ENCODE data around the gene TRIM27. TPM values are rescaled to one million over a fixed set of nuclear protein-coding genes. Genes with fewer than 3 reads are reported as not detected.

Gene TRIM27
- total RNA-seq, 1 experiment from 2014 or later: 87.8 TPM

DNA sequence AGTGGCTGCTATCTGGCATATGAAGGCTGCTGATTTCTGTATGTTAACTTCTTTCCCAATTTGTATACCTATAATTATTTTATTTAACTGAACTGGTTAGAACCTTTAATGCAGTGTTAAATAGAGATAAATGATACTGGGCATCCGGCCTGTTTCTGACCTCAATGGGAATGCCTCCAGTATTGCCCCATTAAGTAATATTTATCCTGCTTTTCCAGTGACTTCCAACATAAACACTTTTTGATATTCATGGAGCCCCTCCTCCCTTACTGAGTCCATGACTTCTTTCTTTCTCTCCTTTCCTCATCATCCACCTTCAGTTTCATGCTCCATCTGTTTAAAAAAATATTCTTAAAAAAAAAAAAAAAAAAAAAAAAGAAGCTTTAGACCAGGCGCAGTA is 8.8 kb downstream of the TRIM27 start:
- Histone ChIP-seq H3K27ac (ENCODE audit: low read length) (no peak overlapping the region), H2AFZ (ENCODE audit: low read length) (no peak overlapping the region), H3K4me2 (ENCODE audit: low read depth, low read length, poor library complexity, severe bottlenecking) (no peak overlapping the region), H3K36me3 (ENCODE audit: insufficient read depth, low read length) (peaks cover 56% of the 10 kb centered on the region), H3K9ac (ENCODE audit: low read length) (no peak overlapping the region), H3K79me2 (ENCODE audit: low read length) (peaks cover 40% of the 10 kb centered on the region), H3K9me2 (replicated peaks; ENCODE audit: insufficient read depth, low read length) (no peaks in the 10 kb centered on the region), H3K9me3 (ENCODE audit: low read length) (no peaks in the 10 kb centered on the region), H3K4me3 (ENCODE audit: low read length) (no peak overlapping the region), H3K4me1 (ENCODE audit: low read length) (no peaks in the 10 kb centered on the region), H4K20me1 (ENCODE audit: insufficient read depth, low read depth, low read length) (peaks cover 18% of the 10 kb centered on the region; the same call in 1 of the 2 replicates), H3K27me3 (ENCODE audit: low read length) (no peaks in the 10 kb centered on the region)
- DNase-seq: no peak

DNA sequence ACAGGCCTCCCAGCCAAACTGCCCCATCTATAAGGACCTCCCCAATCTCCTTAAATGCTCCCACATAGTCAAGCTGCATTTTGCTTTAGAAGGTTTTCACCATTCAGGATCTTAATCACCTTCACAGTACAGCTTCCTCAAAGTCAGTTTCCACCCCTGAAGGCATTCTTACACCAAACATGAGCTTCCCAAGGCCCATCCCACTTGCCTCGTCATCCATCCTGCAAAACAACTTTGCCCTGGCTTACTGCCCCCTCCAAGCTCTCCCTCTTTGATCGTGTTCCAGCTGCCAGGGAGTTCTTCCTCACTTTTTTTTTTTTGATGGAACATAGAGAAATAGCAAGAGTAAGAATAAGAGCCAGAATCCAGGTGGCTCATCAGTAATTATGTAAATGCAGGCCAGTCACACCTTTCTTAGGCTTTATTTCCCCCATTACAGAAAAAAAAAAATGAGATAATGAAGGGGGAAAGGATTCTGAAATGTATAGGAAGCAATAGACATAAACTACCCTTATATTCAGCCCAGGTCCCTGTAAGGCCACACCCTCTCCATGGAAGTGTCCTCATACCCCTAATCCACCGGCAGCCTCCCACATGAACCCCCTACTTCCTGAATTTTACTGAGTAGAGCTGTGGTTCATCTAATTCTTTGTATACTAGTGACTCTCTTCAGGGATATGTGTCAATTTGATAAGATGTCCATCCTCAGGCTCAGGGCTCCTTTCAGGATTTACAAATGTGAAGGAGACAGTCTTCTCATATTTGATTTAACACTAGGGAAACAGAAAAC is 12.7 kb downstream of the TRIM27 start:
- H3K27me3 ChIP-seq (ENCODE audit: low read length): no peaks in the 10 kb centered on the region
- no peaks in the 10 kb centered on the region for H3K9me3 ChIP-seq (ENCODE audit: low read length)
- H3K79me2 ChIP-seq (ENCODE audit: low read length): peaks cover 22% of the 10 kb centered on the region
- H3K36me3 ChIP-seq (ENCODE audit: insufficient read depth, low read length): peaks cover 65% of the 10 kb centered on the region
- H3K4me1 ChIP-seq (ENCODE audit: low read length): no peaks in the 10 kb centered on the region
- no peak for DNase-seq
- no peak overlapping the region for H3K4me3 ChIP-seq (ENCODE audit: low read length)
- H3K4me2 ChIP-seq (ENCODE audit: low read depth, low read length, poor library complexity, severe bottlenecking): no peak overlapping the region
- H3K9me2 ChIP-seq (replicated peaks; ENCODE audit: insufficient read depth, low read length): no peaks in the 10 kb centered on the region
- H4K20me1 ChIP-seq (ENCODE audit: insufficient read depth, low read depth, low read length): 0 out of 2 replicates have a peak, but pooled peaks cover 7% of the 10 kb centered on the region
- H3K27ac ChIP-seq (ENCODE audit: low read length): no peak overlapping the region
- no peak overlapping the region for H2AFZ ChIP-seq (ENCODE audit: low read length)
- no peak overlapping the region for H3K9ac ChIP-seq (ENCODE audit: low read length)

DNA sequence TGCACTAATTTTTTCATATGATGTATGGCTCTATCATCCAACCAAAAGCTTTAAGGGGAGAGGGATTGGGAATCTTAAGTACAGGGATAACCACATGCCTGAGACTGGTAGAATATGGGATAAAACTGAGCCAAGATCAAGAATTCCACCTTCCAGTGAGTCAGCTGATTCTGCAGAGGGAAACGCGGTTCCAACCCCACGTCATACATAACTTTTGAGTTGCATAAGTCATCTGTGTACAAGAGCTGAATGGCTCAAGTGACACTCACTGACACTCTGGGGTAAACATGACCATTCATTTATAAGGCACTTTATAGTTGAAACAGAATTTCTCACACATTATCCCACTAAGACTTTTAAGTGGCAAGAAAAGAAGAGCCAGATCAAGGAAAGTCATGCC is 16.4 kb downstream of the TRIM27 start:
- H3K79me2 ChIP-seq (ENCODE audit: low read length): peaks cover 9% of the 10 kb centered on the region; the same call in 1 of the 2 replicates
- H3K27ac ChIP-seq (ENCODE audit: low read length): no peak overlapping the region
- H3K4me3 ChIP-seq (ENCODE audit: low read length): no peak overlapping the region
- H3K4me1 ChIP-seq (ENCODE audit: low read length): no peaks in the 10 kb centered on the region
- H4K20me1 ChIP-seq (ENCODE audit: insufficient read depth, low read depth, low read length): 0 out of 2 replicates have a peak, but pooled peaks cover 10% of the 10 kb centered on the region
- no peak overlapping the region for H3K4me2 ChIP-seq (ENCODE audit: low read depth, low read length, poor library complexity, severe bottlenecking)
- no peak overlapping the region for H2AFZ ChIP-seq (ENCODE audit: low read length)
- H3K36me3 ChIP-seq (ENCODE audit: insufficient read depth, low read length): peaks cover 81% of the 10 kb centered on the region
- no peak overlapping the region for H3K9ac ChIP-seq (ENCODE audit: low read length)
- no peaks in the 10 kb centered on the region for H3K9me3 ChIP-seq (ENCODE audit: low read length)
- no peak for DNase-seq
- H3K9me2 ChIP-seq (replicated peaks; ENCODE audit: insufficient read depth, low read length): no peaks in the 10 kb centered on the region
- H3K27me3 ChIP-seq (ENCODE audit: low read length): no peaks in the 10 kb centered on the region

DNA sequence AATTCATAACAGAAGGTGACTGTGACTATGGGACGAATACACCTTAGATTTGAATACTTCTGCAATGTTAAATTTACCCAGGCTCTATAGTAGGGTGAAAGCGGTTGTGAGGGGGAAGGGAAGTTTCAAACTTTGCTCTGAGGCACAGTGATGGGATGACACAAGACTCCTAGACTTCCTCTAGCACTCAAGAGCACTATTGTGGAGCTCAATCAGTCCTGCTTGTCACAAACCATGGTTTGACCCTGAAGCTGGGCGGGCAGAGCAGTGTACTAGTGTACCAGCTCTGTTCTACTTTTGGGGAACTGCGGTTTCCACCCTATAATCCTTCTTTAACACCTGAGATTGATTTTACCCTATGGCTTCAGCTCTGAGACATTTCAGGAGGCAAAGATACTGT is 17.1 kb downstream of the TRIM27 start:
- DNase-seq: no peak
- Histone ChIP-seq H3K9me2 (replicated peaks; ENCODE audit: insufficient read depth, low read length) (no peaks in the 10 kb centered on the region), H3K9ac (ENCODE audit: low read length) (no peak overlapping the region), H4K20me1 (ENCODE audit: insufficient read depth, low read depth, low read length) (0 out of 2 replicates have a peak, but pooled peaks cover 10% of the 10 kb centered on the region), H3K9me3 (ENCODE audit: low read length) (no peaks in the 10 kb centered on the region), H3K36me3 (ENCODE audit: insufficient read depth, low read length) (peaks cover 79% of the 10 kb centered on the region), H3K4me3 (ENCODE audit: low read length) (no peak overlapping the region), H3K4me2 (ENCODE audit: low read depth, low read length, poor library complexity, severe bottlenecking) (no peak overlapping the region), H3K27me3 (ENCODE audit: low read length) (no peaks in the 10 kb centered on the region), H3K27ac (ENCODE audit: low read length) (no peak overlapping the region), H2AFZ (ENCODE audit: low read length) (no peak overlapping the region), H3K4me1 (ENCODE audit: low read length) (no peaks in the 10 kb centered on the region), H3K79me2 (ENCODE audit: low read length) (peaks cover 9% of the 10 kb centered on the region; the same call in 1 of the 2 replicates)

DNA sequence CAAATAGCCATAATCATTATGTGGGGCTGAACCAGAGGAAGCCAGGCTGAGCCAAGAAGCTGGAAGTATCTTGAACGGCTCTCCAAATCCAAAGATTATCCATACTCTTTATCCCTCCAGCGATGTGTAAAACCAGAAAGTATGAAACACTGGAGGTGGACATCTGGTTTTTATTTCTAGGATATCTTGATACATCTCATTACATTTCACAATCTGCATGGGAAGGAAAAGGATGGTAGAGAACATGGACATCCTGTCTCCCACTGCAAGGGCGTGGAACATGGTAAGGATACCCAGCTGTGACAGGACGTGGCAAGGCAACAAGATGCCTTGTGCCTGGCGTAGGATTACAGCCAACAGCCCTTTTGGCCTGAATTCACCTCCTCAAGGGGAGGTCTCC is 20.1 kb downstream of the TRIM27 start:
- Histone ChIP-seq H2AFZ (ENCODE audit: low read length) (no peak overlapping the region), H4K20me1 (ENCODE audit: insufficient read depth, low read depth, low read length) (0 out of 2 replicates have a peak, but pooled peaks cover 4% of the 10 kb centered on the region), H3K27me3 (ENCODE audit: low read length) (no peaks in the 10 kb centered on the region), H3K9me3 (ENCODE audit: low read length) (no peaks in the 10 kb centered on the region), H3K27ac (ENCODE audit: low read length) (no peak overlapping the region), H3K9ac (ENCODE audit: low read length) (no peak overlapping the region), H3K4me2 (ENCODE audit: low read depth, low read length, poor library complexity, severe bottlenecking) (no peak overlapping the region), H3K4me3 (ENCODE audit: low read length) (no peak overlapping the region), H3K9me2 (replicated peaks; ENCODE audit: insufficient read depth, low read length) (no peaks in the 10 kb centered on the region), H3K79me2 (ENCODE audit: low read length) (peaks cover 5% of the 10 kb centered on the region; the same call in 1 of the 2 replicates), H3K36me3 (ENCODE audit: insufficient read depth, low read length) (peaks cover 67% of the 10 kb centered on the region), H3K4me1 (ENCODE audit: low read length) (peaks cover under 1% of the 10 kb centered on the region; the same call in 1 of the 2 replicates)
- DNase-seq: no peak

DNA sequence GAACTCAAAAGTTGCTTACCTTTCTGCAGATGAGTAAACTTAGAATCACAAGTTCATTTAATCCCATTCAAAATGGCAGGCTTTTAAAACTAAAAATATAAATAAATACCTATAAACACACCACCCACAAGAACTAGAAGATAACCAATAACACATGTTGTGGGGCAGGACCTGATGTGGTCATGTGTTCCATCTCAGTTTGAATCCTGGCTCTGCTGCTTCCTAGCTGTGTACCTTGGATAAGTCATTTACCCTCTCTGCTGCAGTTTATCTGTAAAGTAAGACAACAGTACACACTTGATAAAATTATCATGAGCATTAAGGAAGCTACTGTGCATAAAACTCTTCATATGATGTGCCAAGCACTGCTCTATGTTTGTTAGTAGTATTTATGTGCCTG is 22.0 kb downstream of the TRIM27 start:
- H3K4me2 ChIP-seq (ENCODE audit: low read depth, low read length, poor library complexity, severe bottlenecking): no peak overlapping the region
- no peak overlapping the region for H2AFZ ChIP-seq (ENCODE audit: low read length)
- H3K9ac ChIP-seq (ENCODE audit: low read length): no peak overlapping the region
- DNase-seq: no peak
- H3K4me3 ChIP-seq (ENCODE audit: low read length): no peak overlapping the region
- no peak overlapping the region for H3K27ac ChIP-seq (ENCODE audit: low read length)
- peaks cover 18% of the 10 kb centered on the region for H3K4me1 ChIP-seq (ENCODE audit: low read length)
- no peaks in the 10 kb centered on the region for H3K9me2 ChIP-seq (replicated peaks; ENCODE audit: insufficient read depth, low read length)
- 0 out of 2 replicates have a peak, but pooled peaks cover 4% of the 10 kb centered on the region for H4K20me1 ChIP-seq (ENCODE audit: insufficient read depth, low read depth, low read length)
- H3K36me3 ChIP-seq (ENCODE audit: insufficient read depth, low read length): peaks cover 50% of the 10 kb centered on the region
- peaks cover 3% of the 10 kb centered on the region; the same call in 1 of the 2 replicates for H3K79me2 ChIP-seq (ENCODE audit: low read length)
- no peaks in the 10 kb centered on the region for H3K9me3 ChIP-seq (ENCODE audit: low read length)
- H3K27me3 ChIP-seq (ENCODE audit: low read length): no peaks in the 10 kb centered on the region

DNA sequence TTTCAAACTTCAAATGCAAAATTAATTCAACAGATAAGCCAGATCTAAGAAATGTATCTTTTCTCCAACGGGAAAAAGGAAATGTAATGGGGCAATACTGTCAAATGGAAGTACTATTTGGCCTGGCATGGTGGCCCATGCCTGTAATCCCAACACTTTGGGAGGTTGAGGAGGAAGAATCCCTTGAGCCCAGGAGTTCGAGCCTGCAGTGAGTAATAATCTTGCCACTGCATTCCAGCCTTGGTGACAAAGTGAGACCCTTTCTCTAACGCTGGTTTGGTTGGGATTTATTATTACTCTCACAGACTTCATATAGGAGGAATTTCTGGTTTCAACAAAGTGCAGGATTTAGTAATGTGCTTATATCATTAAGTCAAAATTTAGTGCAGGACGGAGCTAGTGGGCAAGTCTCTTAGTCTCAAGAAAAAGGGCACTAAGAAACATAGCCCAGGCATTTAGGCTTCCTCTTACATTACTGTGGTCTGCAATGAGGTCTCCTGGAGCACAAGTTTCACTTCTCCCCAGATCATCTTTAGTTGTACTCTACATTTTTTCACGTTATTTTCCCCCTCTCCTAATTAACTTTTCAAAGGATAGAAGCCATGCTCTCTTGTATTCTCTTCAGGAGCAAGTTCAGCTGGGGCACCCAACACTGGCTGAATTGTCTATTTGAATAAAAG is 23.1 kb downstream of the TRIM27 start:
- peaks cover 43% of the 10 kb centered on the region for H3K36me3 ChIP-seq (ENCODE audit: insufficient read depth, low read length)
- peak overlapping the region; percentile 29; the same call in 1 of the 2 replicates for H3K27ac ChIP-seq (ENCODE audit: low read length)
- DNase-seq: peak; percentile 49

DNA sequence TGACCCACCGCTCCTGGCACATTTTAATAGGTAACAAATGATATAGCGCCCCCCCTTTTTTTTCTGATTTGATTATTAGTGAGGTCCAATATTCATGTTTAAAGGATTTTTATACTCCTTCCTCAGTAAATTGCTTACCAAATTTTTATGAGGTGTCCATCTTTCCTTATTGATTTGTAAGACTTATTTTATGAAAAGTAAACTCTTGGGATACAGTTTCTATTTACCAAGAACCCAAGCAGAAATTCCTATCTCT is 25.1 kb downstream of the TRIM27 start:
- H3K36me3 ChIP-seq (ENCODE audit: insufficient read depth, low read length): peaks cover 26% of the 10 kb centered on the region
- no peak overlapping the region for H2AFZ ChIP-seq (ENCODE audit: low read length)
- peaks cover 23% of the 10 kb centered on the region for H3K4me1 ChIP-seq (ENCODE audit: low read length)
- no peaks in the 10 kb centered on the region for H3K9me2 ChIP-seq (replicated peaks; ENCODE audit: insufficient read depth, low read length)
- H3K79me2 ChIP-seq (ENCODE audit: low read length): no peaks in the 10 kb centered on the region
- 0 out of 2 replicates have a peak, but pooled peaks cover 4% of the 10 kb centered on the region for H4K20me1 ChIP-seq (ENCODE audit: insufficient read depth, low read depth, low read length)
- peak overlapping the region; percentile 98 for H3K4me2 ChIP-seq (ENCODE audit: low read depth, low read length, poor library complexity, severe bottlenecking)
- H3K27ac ChIP-seq (ENCODE audit: low read length): peak overlapping the region; percentile 84; the same call in 1 of the 2 replicates
- no peaks in the 10 kb centered on the region for H3K9me3 ChIP-seq (ENCODE audit: low read length)
- H3K9ac ChIP-seq (ENCODE audit: low read length): 0 out of 2 replicates have a peak overlapping the region, but pooled peaks have one; percentile 86
- DNase-seq: peak; percentile 54
- no peaks in the 10 kb centered on the region for H3K27me3 ChIP-seq (ENCODE audit: low read length)
- H3K4me3 ChIP-seq (ENCODE audit: low read length): no peak overlapping the region

More for the DNA sequence above, 23.1 kb downstream of the TRIM27 start:
- Histone ChIP-seq H3K9me2 (replicated peaks; ENCODE audit: insufficient read depth, low read length) (no peaks in the 10 kb centered on the region), H3K9ac (ENCODE audit: low read length) (no peak overlapping the region), H2AFZ (ENCODE audit: low read length) (no peak overlapping the region), H3K27me3 (ENCODE audit: low read length) (no peaks in the 10 kb centered on the region), H3K4me2 (ENCODE audit: low read depth, low read length, poor library complexity, severe bottlenecking) (no peak overlapping the region), H3K4me1 (ENCODE audit: low read length) (peaks cover 18% of the 10 kb centered on the region), H3K4me3 (ENCODE audit: low read length) (no peak overlapping the region), H3K79me2 (ENCODE audit: low read length) (no peaks in the 10 kb centered on the region), H4K20me1 (ENCODE audit: insufficient read depth, low read depth, low read length) (0 out of 2 replicates have a peak, but pooled peaks cover 4% of the 10 kb centered on the region), H3K9me3 (ENCODE audit: low read length) (no peaks in the 10 kb centered on the region)
